Fibroblast of skin of right biceps (primary cell): ENCODE data around the gene SF3B6.

Experiments
- DNase-seq: peaks from one replicate; pipeline ENCODE4 v3.0.0-alpha.2; 2013

Gene SF3B6

DNA sequence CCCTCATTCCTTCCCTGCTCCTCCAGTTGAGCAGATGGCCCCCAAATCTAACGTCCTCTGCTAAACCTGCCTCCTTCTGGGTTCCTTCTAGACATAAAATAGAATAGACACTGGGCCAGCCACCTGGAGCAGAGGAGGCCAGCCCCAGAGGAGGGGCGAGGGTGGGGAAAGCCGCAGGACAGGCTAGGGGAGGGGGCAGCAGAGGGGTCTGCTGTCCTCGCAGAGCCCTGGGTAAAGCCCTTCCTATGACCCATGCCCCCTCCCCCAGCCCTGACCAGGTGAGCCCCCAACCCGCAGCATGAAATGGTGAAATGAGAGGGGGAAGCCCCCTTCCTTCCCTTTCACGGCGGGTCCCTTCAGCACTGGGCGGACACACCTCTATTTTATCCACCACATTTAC lies 58.4 kb downstream of the SF3B6 start:
- DNase-seq, result no peak
